Activated T-cell treated with anti-CD3 and anti-CD28 coated beads, Interleukin-2, amount 50 U/mL, for 1 hour (primary cell): ENCODE results near the gene CDS1.
"Not testable (repeated sequence)": the region's sequence is repeated elsewhere in the genome, so short reads cannot be mapped to it uniquely, and the experiment has no call there.

ENCODE experiments used
- DNase-seq: peaks from one replicate; pipeline ENCODE4 v3.0.0-alpha.2; 2020

The CDS1 gene

GRCh38 chr4:84582988-84583875 is at the start of gene CDS1:
Gene CDS1 (plus strand): TSS chr4:84583127. CDS start chr4:84583402, 275 bp downstream.
- DNase-seq, result no peak

GRCh38 chr4:84535901-84536300 is 47.0 kb upstream of the CDS1 start:
- no peak for DNase-seq

DNA sequence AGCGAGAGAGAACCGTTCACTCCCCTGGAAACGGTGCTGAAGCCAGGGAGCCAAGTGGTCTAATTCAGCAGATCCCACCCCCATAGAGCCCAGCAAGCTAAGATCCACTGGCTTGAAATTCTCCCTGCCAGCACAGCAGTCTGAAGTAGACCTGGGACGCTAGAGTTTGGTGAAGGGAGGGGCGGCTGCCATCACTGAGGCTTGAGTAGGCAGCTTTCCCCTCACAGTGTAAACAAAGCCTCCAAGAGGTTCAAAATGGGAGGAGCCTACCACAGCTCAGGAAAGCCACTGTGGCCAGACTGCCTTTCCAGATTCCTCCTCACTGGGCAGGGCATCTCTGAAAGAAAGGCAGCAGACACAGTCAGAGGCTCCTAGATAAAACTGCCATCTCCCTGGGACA is 37.8 kb upstream of the CDS1 start:
- DNase-seq, result no peak

DNA sequence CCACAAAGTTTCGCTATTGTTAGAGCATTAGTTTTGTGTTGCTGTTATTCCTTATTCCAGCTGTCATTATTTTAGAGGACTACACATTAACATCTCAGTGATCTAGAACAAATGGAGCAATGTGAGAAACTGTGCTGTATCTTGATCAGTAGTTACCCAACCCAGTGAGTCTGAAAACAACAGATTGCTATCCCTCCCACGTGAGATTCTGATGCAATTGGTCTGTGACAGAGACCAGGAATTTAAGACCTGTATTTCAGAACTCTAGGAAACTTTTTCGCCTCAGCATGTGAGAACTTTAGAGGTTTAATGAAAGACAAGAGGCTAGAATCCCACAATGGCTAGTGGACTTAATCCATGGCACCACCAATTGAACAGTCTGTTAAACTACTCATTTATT is 35.7 kb upstream of the CDS1 start:
- no peak for DNase-seq

GRCh38 chr4:84549191-84549590 is 33.7 kb upstream of the CDS1 start:
- not testable (repeated sequence) for DNase-seq

DNA sequence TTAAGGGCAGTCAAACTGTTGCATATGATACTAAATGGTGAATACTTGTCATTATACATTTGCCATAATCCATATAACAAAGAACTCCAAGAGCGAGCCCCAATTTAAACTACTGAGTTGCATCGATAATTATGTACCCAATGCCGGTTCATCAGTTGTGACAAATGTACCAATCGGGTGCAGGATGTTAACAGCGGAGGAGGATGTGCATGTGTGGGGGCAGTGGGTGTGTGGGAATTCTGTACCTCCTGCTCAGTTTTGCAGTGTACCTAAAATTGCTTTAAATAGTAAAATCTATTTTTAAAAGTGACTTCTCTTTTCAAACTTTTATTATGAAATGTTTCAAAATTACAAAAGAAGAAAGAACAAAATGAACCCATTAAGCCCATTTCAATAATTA is 20.8 kb upstream of the CDS1 start:
- no peak for DNase-seq

- DNase-seq, result no peak
These were observed 19.9 kb upstream of the CDS1 start for GRCh38 chr4:84563002-84563401.

- no peak for DNase-seq
These were observed 17.0 kb upstream of the CDS1 start for GRCh38 chr4:84565951-84566350.

- DNase-seq, result no peak
These were observed 14.4 kb upstream of the CDS1 start for GRCh38 chr4:84568496-84568895.

- no peak for DNase-seq
These were observed 13.9 kb upstream of the CDS1 start for GRCh38 chr4:84569009-84569408.

GRCh38 chr4:84573385-84574068 is 9.4 kb upstream of the CDS1 start:
- DNase-seq, result no peak

DNA sequence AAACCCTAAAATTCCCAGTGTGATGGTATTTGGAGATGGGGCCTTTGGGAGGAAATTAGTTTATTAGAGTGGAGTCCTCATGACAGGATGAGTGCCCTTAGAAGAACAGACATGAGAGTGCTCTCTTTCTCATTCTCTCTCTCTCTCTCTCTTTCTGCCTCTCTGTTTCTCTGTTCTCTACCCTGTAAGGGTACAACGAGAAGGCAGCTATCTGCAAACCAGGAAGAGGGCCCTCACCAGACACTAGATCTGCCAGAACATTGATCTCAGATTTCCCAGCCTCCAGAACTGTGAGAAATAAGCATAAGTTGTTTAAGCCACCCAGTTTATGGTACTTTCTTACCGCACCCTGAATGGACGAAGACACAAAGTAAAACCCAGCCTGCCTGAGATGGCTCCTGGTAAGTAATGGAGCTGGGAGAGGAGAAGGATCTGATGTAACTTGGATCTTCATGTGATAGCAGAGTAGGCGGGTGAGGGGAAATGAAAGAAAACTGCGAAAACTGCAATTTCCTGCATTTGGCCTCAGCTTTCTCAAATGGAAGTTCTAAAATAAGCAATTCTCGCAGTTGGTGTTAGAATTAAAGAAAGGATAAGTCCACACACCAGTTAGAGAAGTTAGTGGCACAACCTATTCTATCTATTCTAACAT is 8.7 kb upstream of the CDS1 start:
- no peak for DNase-seq

- DNase-seq, result no peak
These were observed 4.2 kb upstream of the CDS1 start for GRCh38 chr4:84578540-84579402.

DNA sequence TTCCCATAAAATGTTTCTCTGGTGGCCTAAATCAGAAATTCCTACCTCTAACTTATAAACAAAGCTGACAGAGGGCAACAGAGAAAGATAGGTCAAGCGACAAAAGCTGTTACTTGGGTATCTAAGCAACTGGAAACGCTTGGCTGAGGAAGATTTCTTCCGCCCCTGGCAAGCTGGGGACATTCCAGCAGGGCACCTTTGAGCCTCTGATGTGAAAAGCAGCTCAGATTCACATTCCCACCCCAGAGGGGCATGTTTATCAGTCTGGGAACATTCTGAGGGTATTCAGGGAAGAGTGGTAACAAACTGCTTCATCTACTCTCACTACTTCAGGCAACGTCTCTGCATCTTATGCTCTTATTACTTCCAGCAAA is 3.5 kb upstream of the CDS1 start:
- no peak for DNase-seq

DNA sequence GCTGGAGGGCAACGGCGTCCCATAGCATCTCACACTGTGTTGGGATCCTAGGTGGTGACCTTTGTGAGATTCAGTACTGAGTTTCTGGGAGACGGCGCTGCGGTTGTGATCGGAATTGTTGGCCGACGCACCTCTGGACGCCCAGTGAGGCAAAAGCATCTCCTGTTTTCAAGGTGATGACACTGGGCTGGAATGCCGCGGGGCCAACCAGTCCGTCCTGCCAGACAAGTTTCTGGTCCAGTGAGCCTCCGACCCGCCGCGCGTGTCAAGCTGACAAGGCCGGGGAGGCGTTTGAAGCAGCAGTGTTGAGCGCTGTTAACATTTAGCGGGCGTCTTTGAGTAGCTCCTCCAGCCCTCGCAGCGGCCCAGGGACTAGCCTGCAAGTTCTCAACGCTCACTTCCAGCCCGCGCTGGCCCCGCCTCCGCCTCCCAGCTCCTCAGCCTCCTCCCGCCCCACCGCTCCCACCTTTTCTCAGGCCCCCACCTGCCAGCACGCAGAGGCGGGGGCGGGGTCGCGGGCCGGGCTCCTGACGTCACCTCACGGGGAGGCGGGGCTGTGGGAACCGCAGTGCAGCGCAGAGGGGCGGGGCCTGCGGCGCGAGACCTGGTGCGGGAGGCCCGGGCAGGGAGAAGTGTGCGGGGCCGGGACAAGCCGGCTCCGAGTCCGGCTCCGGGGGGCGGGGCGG is 482 bp upstream of the CDS1 start:
- DNase-seq, result peak; percentile 97

DNA sequence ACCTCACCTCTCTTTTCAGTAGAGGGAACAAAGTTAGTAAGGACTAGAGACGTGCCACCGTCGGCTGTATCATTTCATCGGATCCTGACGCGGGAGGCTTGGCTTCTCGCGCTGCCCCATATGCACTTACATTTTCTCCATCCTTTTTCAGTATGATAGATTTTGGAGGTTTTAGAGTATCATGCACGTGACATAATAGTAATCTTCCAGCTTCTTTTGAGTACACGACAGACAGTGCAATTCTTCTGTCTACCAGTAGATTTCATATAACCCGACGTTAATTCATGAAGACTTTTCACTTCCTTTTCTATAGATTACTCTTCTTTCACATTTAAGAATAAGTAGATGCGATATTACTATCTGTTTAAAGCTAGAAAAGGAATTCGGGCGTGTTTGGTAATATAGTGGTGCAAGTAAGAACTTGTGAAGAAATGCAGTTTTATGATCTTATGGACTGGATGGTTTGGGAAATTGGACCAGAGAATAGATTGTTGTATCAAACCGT is 1.0 kb downstream of the CDS1 start:
- DNase-seq, result no peak

DNA sequence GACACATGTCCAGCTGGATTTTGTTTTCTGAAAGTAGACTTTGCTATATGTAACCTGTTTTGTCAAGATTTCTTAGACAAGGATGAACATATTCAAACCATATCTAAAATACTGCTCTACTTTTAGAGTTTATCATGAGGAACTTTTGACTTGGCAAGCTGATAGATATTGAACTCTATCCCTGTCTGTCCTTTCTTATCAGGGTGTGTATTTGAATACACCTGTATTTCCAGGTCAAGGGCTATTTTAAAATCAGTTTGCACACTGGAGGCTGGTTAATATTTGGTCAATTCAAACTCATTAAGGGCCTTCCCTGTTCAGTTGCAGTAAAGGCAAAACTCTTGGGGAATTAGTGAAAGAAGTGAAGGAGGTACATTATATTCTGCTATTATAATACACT is 2.3 kb downstream of the CDS1 start:
- no peak for DNase-seq

DNA sequence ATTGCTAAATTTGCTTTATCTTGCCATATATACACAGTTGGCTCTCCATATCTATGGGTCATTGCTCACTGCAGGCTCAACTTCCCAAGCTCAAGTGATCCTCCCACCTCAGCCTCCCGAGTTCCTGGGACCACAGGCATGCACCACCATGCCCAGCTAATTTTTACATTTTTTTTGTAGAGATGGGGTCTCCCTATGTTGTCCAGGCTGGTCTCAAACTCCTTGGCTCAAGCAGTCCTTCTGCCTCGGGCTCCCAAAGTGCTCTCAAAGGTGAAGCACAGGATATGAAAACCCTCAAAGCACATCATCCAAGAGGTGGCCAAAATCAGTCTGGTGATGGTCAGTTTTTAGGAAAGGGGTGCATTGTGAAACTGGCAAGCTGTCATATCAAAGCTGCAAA is 11.8 kb downstream of the CDS1 start:
- no peak for DNase-seq

DNA sequence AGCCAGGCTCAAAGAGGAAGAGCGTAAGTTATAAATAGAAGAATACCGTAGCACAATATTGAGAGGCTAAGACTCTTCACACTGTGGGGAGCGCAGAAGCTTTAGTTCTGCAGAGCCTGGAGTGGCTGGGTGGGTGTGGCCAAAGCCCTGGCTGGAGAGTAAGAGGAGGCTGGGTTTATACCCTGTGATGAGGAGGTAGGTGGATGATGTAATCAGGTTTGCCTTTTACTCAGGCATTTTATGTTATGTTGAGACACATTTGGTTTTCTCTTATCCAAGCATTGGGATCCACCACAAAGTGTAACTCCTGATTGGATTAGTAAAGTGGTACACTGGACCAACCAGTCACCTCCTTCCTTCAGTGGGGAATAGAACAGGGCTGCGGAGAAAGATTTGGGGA is 13.9 kb downstream of the CDS1 start:
- no peak for DNase-seq

GRCh38 chr4:84597450-84597849 is 14.5 kb downstream of the CDS1 start:
- no peak for DNase-seq

DNA sequence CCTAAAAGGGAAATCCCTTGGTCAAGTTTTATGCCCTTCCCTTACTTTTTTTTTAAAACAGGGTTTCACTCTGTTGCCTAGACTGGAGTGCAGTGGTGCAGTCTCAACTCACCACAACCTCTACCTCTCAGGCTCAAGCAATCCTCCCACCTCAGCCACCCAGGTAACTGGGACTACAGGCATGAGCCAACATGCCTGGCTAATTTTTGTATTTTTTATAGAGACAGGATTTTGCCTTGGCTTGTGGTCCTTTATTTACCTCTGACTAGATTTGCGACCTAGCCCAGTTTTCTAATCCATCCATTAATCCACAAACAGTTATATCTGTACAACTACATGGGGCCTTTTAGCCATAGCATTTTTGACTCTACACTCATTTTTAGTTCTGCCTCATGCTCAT is 23.7 kb downstream of the CDS1 start:
- DNase-seq, result no peak

DNA sequence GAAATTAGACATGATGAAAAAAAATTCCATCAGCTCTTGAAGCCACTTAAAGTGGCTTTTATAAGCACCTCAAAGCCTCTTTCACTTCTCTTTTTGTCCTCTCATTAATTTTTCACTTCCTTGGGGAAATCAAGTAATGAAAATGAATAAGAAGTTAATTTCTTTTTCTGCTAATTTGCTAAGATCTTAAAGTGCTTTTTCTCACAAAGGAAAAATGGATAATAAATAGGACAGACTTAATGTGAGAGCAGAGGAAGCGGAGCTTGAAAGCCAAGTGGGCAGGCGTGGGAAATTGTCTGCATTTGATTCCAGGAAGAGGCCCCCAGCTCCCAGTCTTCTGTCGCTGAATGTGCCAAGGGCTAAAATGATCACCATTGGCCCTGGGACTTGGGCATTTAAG is 28.6 kb downstream of the CDS1 start:
- DNase-seq, result no peak
